B cell (primary cell): ENCODE measurements around the gene HOXA3. TPM values are rescaled to one million over a fixed set of nuclear protein-coding genes. Genes with fewer than 3 reads are reported as not detected.

ENCODE experiments used
- ATAC-seq: fragments of 200-7000 bp; cut with Tn5 transposase; one replicate; pipeline ENCODE4 v1.10.0; 2021; ENCODE audit warnings: low read depth, mild to moderate bottlenecking, moderate number of reproducible peaks, moderate library complexity
- CTCF ChIA-PET: fragments of 350-600 bp; sonication (Branson Sonifier 250); formaldehyde crosslinking; loops from one replicate; lab custom pipeline; 2021; ENCODE audit warnings: antibody characterized with exemption, inconsistent platforms; lab: Charles Lee
- POLR2A ChIA-PET: fragments of 350-600 bp; sonication (Branson Sonifier 250); formaldehyde crosslinking; loops from one replicate; lab custom pipeline; 2021; ENCODE audit warnings: antibody characterized with exemption; lab: Charles Lee
- DNase-seq: peaks from one replicate; pipeline ENCODE4 v3.0.0; 2013
- H2AFZ ChIP-seq: 2 replicates; pipeline ENCODE4 v1.6.1; 2012; ENCODE audit warnings: mild to moderate bottlenecking, low read depth, low read length; ENCODE audit not compliant: insufficient read depth, poor library complexity, severe bottlenecking
- H3K27ac ChIP-seq, 2 donors: 1 replicate in 1 of 2; 2 replicates in 1 of 2; pipeline ENCODE4 v1.5.1; 2012 to 2013; ENCODE audit warnings: low read length in 2 of 2, mild to moderate bottlenecking in 2 of 2, moderate library complexity in 1 of 2
- H3K27me3 ChIP-seq, 4 experiments: fragments of 200-600 bp in 1 of 4; sonication (generic) in 1 of 4; replicated peaks in 1 of 4; 1 replicate in 2 of 4; 2 replicates in 2 of 4; pipeline versions ENCODE4 v1.6.1 to v1.7.0; 2013 to 2016; ENCODE audit warnings: low read length in 3 of 4, mild to moderate bottlenecking in 2 of 4, mixed read lengths in 1 of 4, moderate library complexity in 1 of 4; ENCODE audit not compliant: insufficient read depth in 4 of 4, control insufficient read depth in 3 of 4; ENCODE audit errors: control extremely low read depth in 1 of 4
- H3K36me3 ChIP-seq, 2 experiments: replicated peaks in 1 of 2; 1 replicate in 1 of 2; 2 replicates in 1 of 2; pipeline versions ENCODE4 v1.6.1 to v1.7.1; 2013; ENCODE audit warnings: low read length in 1 of 2; ENCODE audit not compliant: insufficient read depth in 2 of 2, control insufficient read depth in 1 of 2; ENCODE audit errors: control extremely low read depth in 1 of 2, extremely low read depth in 1 of 2
- H3K4me1 ChIP-seq, 2 donors: fragments of 200-600 bp in 1 of 2; sonication (generic) in 1 of 2; 1 replicate in 1 of 2; 2 replicates in 1 of 2; pipeline versions ENCODE4 v1.5.1 to v1.6.1; 2013 to 2017; ENCODE audit warnings: low read length in 2 of 2; ENCODE audit not compliant: control insufficient read depth in 2 of 2, insufficient read depth in 2 of 2
- H3K4me2 ChIP-seq: replicated peaks from 2 replicates; pipeline ENCODE3; 2012; ENCODE audit warnings: mild to moderate bottlenecking, low read depth, low read length; ENCODE audit not compliant: poor library complexity, severe bottlenecking
- H3K4me3 ChIP-seq, 5 experiments: fragments of 200-600 bp in 1 of 5; sonication (generic) in 1 of 5; 1 replicate in 3 of 5; 2 replicates in 2 of 5; pipeline versions ENCODE4 v1.5.1 to v1.7.0; 2011 to 2016; ENCODE audit warnings: low read length in 4 of 5, mild to moderate bottlenecking in 4 of 5, low read depth in 2 of 5, control low read depth in 1 of 5, moderate library complexity in 1 of 5; ENCODE audit not compliant: insufficient read depth in 1 of 5; ENCODE audit errors: control extremely low read depth in 1 of 5, extremely low read depth in 1 of 5
- H3K79me2 ChIP-seq: fragments of 200-600 bp; sonication (generic); one replicate; pipeline ENCODE4 v1.6.0; 2016; ENCODE audit warnings: low read length; ENCODE audit not compliant: control insufficient read depth, insufficient read depth
- H3K9ac ChIP-seq: fragments of 200-600 bp; sonication (generic); 2 replicates; pipeline ENCODE4 v1.6.1; 2017; ENCODE audit warnings: mild to moderate bottlenecking, low read length, moderate library complexity
- H3K9me3 ChIP-seq, 3 donors: one replicate each; pipeline versions ENCODE4 v1.6.1 to v1.7.1; 2013; ENCODE audit warnings: low read length in 2 of 3; ENCODE audit not compliant: control insufficient read depth in 2 of 3, insufficient read depth in 1 of 3; ENCODE audit errors: control extremely low read depth in 1 of 3
- H4K20me1 ChIP-seq: 2 replicates; pipeline ENCODE4 v1.6.0; 2012; ENCODE audit warnings: mild to moderate bottlenecking, low read length; ENCODE audit not compliant: insufficient read depth, control insufficient read depth, poor library complexity, severe bottlenecking
- H3K27ac Mint-ChIP-seq: one replicate; pipeline ENCODE4 v1.8.0; 2021; ENCODE audit warnings: mixed read lengths
- H3K27me3 Mint-ChIP-seq: one replicate; pipeline ENCODE4 v1.8.0; 2021; ENCODE audit warnings: mixed read lengths
- H3K4me1 Mint-ChIP-seq: one replicate; pipeline ENCODE4 v1.8.0; 2021; ENCODE audit warnings: mixed read lengths
- H3K4me3 Mint-ChIP-seq: one replicate; pipeline ENCODE4 v1.8.0; 2021; ENCODE audit warnings: mixed read lengths
- H3K9me3 Mint-ChIP-seq: one replicate; pipeline ENCODE4 v1.8.0; 2022; ENCODE audit warnings: mixed read lengths; ENCODE audit not compliant: insufficient read depth
- CTCF ChIP-seq: fragments of 200-600 bp; IDR thresholded peaks from one replicate; pipeline ENCODE4 v1.8.0; 2022; ENCODE audit warnings: antibody characterized with exemption, mild to moderate bottlenecking
- EZH2 ChIP-seq: IDR thresholded peaks from 2 replicates; pipeline ENCODE4 v1.6.1; 2012; ENCODE audit warnings: borderline replicate concordance, low read depth, mild to moderate bottlenecking, moderate library complexity, low read length; ENCODE audit not compliant: insufficient read depth, poor library complexity, severe bottlenecking
- WGBS: methylation state at CpG from one replicate; pipeline ENCODE4 v1.1.5; 2013; ENCODE audit warnings: missing lambda C conversion rate; ENCODE audit not compliant: insufficient coverage; 5-methylcytosine and 5-hydroxymethylcytosine counted together
- intact Hi-C: fragments of 100-400 bp; cut with micrococcal nuclease; formaldehyde crosslinking; loops from one replicate; pipeline ENCODE4 v1.10.0; 2022
- polyA plus RNA-seq: library from polyadenylated mRNA; depleted of rRNA; stranded (reverse); fragments of >200 nt; gene quantifications from 2 replicates; pipeline ENCODE4 v1.2.3, GENCODE V29; 2012
- total RNA-seq, 2 donors: library from RNA; stranded (reverse); fragments of 120-200 nt in 1 of 2; gene quantifications; 1 replicate in 1 of 2; 2 replicates in 1 of 2; pipeline versions ENCODE4 v1.2.3 to v1.2.4, GENCODE V29; 2013 to 2022

HOXA3 gene
- total and polyA plus RNA-seq, 2 donors (not counting 1 experiment from before 2014, with no cell fraction given), result 0.07 TPM; not detected in 1

DNA sequence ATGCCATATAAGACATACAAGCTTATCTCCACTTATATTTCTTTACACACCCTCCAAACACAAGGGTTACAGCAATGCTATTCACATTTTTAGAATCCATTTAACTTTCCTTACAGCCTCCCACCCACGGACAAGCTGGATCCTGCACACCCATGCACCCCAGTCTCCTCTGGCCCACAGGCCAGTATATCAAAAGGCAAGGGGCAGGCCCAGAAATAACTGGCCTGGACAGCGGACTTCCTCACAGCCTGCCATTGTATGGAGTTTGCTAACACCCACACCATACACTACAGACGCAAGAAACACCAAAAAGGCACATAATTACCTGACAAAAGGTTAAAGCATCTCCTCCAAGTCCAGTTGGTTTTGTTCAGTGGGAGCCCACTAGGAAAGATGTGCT, 33.8 kb downstream of the HOXA3 start:
- H4K20me1 ChIP-seq, result no peaks in the 10 kb centered on the region
- H3K4me3 ChIP-seq, result no peak overlapping the region
- no peaks in the 10 kb centered on the region for H3K4me1 ChIP-seq
- H3K4me2 ChIP-seq, result no peak overlapping the region
- H2AFZ ChIP-seq, result no peak overlapping the region
- peaks cover 0 to 3% (median 0%) of the 10 kb centered on the region in 3 donors for H3K9me3 ChIP-seq
- no peak overlapping the region for H3K9ac ChIP-seq
- no peaks in the 10 kb centered on the region for H3K79me2 ChIP-seq
- POLR2A ChIA-PET, result no interaction called here
- intact Hi-C loops, result no loop called here
- Mint-ChIP-seq H3K27me3 (peaks cover 10% of the 10 kb centered on the region), H3K9me3 (no peaks in the 10 kb centered on the region), H3K27ac (no peak overlapping the region), H3K4me3 (no peak overlapping the region), H3K4me1 (no peaks in the 10 kb centered on the region)
- no peak for DNase-seq
- CTCF ChIA-PET, result interaction anchor here (1.0 kb wide), 1 partner anchor 32 kb away, joined by 3 read pairs; no protein-coding TSS in a partner anchor
- 93% methylated on average over 1 of the region's 3 CpGs for WGBS
- H3K36me3 ChIP-seq, result no peaks in the 10 kb centered on the region
- ATAC-seq, result no peak
- TF ChIP-seq CTCF, result no peak
- TF ChIP-seq EZH2, result no peak
- peaks cover 0 to 7% (median 0%) of the 10 kb centered on the region in 4 experiments for H3K27me3 ChIP-seq
- no peak overlapping the region for H3K27ac ChIP-seq

GRCh38 chr7:27117887-27118491, 34.4 kb downstream of the HOXA3 start:
- H4K20me1 ChIP-seq, result no peaks in the 10 kb centered on the region
- CTCF ChIA-PET, result interaction anchor here (1.0 kb wide), 1 partner anchor 32 kb away, joined by 3 read pairs; no protein-coding TSS in a partner anchor
- ATAC-seq, result no peak
- no peak overlapping the region for H2AFZ ChIP-seq
- no peaks in the 10 kb centered on the region for H3K79me2 ChIP-seq
- H3K4me2 ChIP-seq, result no peak overlapping the region
- H3K4me1 Mint-ChIP-seq, result no peaks in the 10 kb centered on the region
- peaks cover 10% of the 10 kb centered on the region for H3K27me3 Mint-ChIP-seq
- intact Hi-C loops, result no loop called here
- peaks cover 0 to 3% (median 0%) of the 10 kb centered on the region in 3 donors for H3K9me3 ChIP-seq
- H3K4me1 ChIP-seq, result no peaks in the 10 kb centered on the region
- H3K36me3 ChIP-seq, result no peaks in the 10 kb centered on the region
- DNase-seq, result no peak
- H3K4me3 Mint-ChIP-seq, result no peak overlapping the region
- H3K27ac Mint-ChIP-seq, result no peak overlapping the region
- 94% methylated on average over 11 of the region's 19 CpGs for WGBS
- no peak overlapping the region for H3K9ac ChIP-seq
- TF ChIP-seq EZH2 (no peak), CTCF (no peak)
- H3K4me3 ChIP-seq, result no peak overlapping the region
- H3K27me3 ChIP-seq, result peaks cover 0 to 7% (median 0%) of the 10 kb centered on the region in 4 experiments
- POLR2A ChIA-PET, result no interaction called here
- no peak overlapping the region for H3K27ac ChIP-seq
- no peaks in the 10 kb centered on the region for H3K9me3 Mint-ChIP-seq
